Eye (tissue), 1 donor: ENCODE measurements around the gene ZNF519.
A peak's percentile ranks its signal among the peaks of the same experiment; 100 is the strongest.
"Not testable (repeated sequence)": the region's sequence is repeated elsewhere in the genome, so short reads cannot be mapped to it uniquely, and the experiment has no call there.

ENCODE experiments used
- DNase-seq: peaks from one replicate; pipeline ENCODE4 v3.0.0-alpha.2; 2015

The ZNF519 gene

GRCh38 chr18:14132271-14132700, at the start of gene ZNF519:
TSS of gene ZNF519 (minus strand) at chr18:14132435. CDS start at chr18:14132277, 158 bp downstream.
- DNase-seq, result peak; percentile 97

DNA sequence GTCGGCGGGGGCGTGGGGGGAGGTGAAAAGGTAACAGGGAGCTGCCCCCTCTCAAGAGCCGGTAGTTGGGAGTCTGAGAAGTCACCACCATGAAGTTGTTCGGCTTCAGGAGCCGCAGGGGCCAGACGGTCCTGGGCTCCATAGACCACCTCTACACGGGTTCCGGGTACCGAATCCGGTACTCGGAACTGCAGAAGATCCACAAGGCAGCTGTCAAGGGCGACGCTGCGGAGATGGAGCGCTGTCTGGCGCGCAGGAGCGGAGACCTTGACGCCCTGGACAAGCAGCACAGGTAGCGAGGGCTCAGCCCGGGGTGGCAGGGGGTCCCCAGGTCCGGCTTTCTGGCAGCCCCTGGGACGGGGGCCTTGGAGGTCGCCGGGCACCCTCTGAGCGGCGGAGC, 47.1 kb upstream of the ZNF519 start:
- no peak for DNase-seq

GRCh38 chr18:14178321-14179196, 46.3 kb upstream of the ZNF519 start:
- DNase-seq, result peak; percentile 79

- DNase-seq, result not testable (repeated sequence)
Measured at GRCh38 chr18:14177540-14178320, 45.5 kb upstream of the ZNF519 start.

- not testable (repeated sequence) for DNase-seq
Measured at GRCh38 chr18:14175404-14175803, 43.2 kb upstream of the ZNF519 start.

GRCh38 chr18:14174706-14175085, 42.5 kb upstream of the ZNF519 start:
- DNase-seq, result no peak

DNA sequence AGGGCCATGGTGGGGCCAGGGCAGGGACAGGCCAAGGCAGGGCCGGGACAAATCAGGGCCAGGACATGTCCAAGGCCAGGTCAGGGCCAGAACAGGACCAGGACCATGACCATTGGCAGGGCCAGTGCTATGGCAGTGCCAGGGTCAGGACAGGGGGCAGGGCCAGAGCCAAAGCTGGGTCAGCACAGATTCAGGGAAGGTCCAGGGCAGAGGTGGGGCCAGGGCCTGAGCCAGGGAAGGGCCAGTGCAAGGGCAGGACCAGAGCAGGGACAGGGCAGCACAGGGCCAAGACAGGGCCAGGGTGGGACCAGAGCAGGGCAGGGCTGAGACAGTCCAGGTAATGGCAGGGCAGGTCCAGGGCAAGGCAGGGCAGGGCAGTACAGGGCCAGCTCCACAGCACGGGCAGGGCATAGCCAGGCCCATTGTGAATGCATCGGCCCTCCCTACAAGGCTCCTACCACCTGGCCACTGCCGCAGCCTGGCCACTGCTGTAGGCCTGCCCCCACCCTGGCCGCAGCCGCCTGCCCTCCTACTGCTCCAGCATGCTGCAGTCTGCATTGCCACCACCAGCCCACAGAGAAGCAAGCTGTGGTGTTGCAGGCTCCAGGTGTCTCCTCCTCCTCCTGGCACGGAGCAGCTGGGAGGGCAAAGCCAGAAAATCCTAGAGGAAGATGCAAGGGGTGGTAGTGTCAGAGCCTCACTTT, 41.9 kb upstream of the ZNF519 start:
- DNase-seq, result not testable (repeated sequence)

DNA sequence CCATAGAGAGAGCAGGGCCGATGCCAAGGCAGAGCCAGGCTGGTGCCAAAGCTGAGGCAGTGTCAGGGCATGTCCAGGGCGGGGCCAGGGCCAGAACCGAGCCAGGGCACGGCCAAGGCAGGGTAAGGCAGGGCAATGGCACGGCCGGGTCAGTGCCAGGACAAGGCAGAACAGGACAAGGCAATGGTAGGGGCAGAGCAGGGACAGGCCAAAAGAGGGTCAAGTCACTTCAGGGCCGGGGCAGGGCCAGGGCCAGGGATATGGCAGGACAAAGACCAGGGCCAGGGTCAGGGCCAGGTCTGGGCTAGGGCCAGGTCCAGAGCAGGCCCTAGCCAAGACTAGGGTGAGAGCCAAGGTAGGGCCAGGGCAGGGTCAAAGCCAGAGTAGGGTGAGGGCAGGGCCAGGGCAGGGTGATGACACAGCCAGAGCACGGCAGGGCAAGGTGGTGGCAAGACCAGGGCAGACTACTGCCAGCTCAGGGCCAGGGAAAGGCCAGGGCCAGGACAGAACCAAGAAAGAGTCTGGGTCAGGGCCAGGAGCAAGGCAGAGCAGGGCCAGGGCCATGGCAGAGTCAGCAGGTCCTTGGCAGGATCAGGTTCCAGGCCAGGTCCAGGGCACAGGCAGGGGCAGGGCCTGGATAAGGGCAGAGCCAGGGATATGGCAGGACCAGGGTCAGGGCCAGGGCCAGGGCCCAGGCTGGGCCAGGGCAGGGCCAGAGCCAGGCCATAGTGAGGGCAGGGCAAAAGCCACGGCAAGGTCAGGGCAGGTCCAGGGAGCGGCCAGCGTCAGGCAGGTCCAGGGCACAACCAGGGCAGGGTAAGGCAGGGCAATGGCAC, 41.1 kb upstream of the ZNF519 start:
- DNase-seq, result not testable (repeated sequence)

- DNase-seq, result not testable (repeated sequence)
Measured at GRCh38 chr18:14172142-14173115, 40.2 kb upstream of the ZNF519 start.

- DNase-seq, result not testable (repeated sequence)
Measured at GRCh38 chr18:14171301-14172141, 39.3 kb upstream of the ZNF519 start.

- DNase-seq, result not testable (repeated sequence)
Measured at GRCh38 chr18:14170367-14171036, 38.3 kb upstream of the ZNF519 start.

- DNase-seq, result not testable (repeated sequence)
Measured at GRCh38 chr18:14162915-14163314, 30.7 kb upstream of the ZNF519 start.

DNA sequence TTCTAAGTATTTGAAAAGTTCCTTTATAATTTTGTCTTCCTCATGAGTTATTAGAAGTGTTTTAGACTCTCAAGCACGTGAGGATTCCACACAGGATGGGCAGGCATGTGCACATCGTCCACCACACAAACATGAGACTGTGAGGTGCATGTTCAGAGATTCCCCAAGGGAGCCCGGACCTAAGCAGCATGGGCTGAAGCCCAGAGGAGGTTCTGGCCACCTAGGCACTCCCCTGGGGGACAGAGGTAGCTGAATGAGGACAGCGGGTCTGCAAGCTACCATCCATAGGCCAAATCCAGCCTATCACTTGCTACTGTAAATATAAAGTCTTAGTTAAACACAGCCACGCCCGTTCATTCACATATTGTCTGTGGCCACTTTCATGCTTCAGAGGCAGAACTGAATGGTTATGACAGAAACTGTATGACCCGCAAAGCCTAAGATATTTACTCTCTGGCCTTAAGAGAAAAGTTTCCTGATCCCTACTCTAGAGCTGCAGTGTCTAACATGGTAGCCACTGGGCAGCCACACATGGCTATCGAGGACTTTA, 19.4 kb upstream of the ZNF519 start:
- DNase-seq, result not testable (repeated sequence)

DNA sequence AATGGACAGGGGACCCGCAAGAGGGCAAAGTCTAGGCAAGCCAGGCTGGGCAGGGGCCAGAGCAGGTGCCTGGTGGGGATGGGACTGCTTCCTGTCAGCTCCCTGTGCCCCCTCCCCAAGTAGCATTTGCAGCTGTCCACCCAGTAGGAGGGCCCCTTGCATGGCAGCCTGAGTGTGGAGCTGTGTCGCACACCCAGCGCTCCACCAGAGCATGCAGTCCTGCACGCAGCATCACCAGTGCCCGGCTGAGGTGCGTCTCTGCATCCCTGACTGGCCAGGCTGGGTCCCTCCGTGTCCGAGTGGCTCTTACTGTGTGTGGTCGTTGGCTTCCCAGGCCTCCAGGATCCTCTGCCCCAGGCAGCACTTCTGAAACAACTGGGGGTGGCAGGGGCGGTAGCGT, 18.5 kb upstream of the ZNF519 start:
- DNase-seq, result not testable (repeated sequence)

- DNase-seq, result not testable (repeated sequence)
Measured at GRCh38 chr18:14149916-14150420, 17.7 kb upstream of the ZNF519 start.

GRCh38 chr18:14149121-14149850, 17.1 kb upstream of the ZNF519 start:
- DNase-seq, result not testable (repeated sequence)

DNA sequence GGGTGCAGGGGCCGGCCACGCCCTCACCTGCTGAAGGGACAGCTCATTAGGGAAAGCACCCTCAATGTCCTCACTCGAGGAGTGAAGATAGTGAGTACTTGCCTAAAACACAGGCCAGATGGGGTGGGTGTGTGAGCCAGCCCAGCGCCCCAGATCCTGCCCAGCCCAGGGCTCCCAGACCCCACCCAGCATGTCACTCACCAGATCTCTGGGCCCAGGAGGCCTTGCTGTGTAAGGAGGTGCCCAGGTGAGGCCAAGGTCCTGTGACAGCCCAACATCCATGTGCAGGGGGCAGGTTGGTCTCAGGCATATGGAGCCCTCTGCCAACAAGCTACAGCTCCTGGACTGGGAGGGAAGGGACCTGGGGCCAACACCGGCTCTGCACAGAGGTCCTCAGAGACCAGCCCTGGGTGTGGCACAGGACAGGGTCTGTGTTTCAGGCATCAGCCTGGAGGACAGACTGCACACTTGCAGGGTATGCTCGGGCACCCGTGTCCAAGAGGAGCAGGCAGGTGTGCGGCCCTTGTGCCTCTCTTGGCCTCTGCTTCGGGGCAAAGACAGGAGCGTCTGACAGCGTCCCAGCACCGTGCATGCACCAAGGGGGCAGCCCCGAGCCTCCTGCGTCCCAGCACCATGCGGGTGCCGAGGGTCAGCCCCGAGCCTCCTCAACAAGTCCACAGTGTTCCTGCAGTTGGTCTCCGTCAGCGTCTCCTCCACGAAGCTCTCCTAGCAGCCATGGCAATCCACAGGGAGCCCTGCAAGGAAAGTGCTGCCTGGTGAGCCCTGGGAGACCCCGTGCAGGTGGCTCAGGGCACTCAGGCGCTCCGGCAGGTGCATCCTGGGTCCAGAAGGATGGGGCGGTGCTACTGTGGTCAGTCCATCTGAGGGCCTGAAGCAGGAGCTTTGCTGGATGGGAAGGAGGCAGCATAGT, 16.0 kb upstream of the ZNF519 start:
- not testable (repeated sequence) for DNase-seq
